NCI-H146 treated with DMSO at 0.1 percent for 48 hours (cell line): ENCODE data around the gene MCRIP2.

Source experiments
- DNase-seq: peaks from one replicate; lab custom pipeline; 2025; ENCODE audit not compliant: unreplicated experiment; lab: John Stamatoyannopoulos, UW

Gene MCRIP2

DNA sequence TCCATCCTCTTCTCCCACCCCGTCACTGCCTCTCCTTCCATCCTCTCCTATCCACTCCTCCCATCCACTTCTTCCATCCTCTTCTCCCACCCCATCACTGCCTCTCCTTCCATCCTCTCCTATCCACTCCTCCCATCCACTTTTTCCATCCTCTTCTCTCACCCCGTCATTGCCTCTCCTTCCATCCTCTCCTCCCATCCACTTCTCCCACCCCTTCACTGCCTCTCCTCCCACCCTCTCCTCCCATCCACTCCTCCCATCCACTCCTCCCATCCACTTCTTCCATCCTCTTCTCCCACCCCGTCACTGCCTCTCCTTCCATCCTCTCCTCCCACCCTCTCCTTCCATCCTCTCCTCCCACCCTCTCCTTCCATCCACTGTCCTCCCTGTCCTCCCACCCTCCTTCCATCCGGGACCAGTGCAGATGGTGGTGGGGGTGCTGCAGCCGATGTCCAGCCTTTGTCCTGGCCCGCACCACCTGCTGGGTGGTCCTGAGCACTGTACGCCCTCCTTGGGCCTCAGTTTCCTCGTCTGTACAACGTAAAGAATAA lies 9.7 kb upstream of the MCRIP2 start:
- DNase-seq, result no peak

DNA sequence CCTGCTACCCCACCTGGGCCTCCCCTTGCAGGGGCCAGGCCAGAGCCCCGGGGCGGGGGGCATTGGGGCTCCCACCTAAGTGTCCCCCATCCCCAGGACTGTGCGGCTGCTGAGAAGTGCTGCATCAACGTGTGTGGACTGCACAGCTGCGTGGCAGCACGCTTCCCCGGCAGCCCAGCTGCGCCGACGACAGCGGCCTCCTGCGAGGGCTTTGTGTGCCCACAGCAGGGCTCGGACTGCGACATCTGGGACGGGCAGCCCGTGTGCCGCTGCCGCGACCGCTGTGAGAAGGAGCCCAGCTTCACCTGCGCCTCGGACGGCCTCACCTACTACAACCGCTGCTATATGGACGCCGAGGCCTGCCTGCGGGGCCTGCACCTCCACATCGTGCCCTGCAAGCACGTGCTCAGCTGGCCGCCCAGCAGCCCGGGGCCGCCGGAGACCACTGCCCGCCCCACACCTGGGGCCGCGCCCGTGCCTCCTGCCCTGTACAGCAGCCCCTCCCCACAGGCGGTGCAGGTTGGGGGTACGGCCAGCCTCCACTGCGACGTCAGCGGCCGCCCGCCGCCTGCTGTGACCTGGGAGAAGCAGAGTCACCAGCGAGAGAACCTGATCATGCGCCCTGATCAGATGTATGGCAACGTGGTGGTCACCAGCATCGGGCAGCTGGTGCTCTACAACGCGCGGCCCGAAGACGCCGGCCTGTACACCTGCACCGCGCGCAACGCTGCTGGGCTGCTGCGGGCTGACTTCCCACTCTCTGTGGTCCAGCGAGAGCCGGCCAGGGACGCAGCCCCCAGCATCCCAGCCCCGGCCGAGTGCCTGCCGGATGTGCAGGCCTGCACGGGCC lies 8.9 kb upstream of the MCRIP2 start:
- no peak for DNase-seq

DNA sequence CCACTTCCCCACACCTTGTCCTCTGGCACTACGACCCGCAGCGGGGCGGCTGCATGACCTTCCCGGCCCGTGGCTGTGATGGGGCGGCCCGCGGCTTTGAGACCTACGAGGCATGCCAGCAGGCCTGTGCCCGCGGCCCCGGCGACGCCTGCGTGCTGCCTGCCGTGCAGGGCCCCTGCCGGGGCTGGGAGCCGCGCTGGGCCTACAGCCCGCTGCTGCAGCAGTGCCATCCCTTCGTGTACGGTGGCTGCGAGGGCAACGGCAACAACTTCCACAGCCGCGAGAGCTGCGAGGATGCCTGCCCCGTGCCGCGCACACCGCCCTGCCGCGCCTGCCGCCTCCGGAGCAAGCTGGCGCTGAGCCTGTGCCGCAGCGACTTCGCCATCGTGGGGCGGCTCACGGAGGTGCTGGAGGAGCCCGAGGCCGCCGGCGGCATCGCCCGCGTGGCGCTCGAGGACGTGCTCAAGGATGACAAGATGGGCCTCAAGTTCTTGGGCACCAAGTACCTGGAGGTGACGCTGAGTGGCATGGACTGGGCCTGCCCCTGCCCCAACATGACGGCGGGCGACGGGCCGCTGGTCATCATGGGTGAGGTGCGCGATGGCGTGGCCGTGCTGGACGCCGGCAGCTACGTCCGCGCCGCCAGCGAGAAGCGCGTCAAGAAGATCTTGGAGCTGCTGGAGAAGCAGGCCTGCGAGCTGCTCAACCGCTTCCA lies 8.1 kb upstream of the MCRIP2 start:
- no peak for DNase-seq

DNA sequence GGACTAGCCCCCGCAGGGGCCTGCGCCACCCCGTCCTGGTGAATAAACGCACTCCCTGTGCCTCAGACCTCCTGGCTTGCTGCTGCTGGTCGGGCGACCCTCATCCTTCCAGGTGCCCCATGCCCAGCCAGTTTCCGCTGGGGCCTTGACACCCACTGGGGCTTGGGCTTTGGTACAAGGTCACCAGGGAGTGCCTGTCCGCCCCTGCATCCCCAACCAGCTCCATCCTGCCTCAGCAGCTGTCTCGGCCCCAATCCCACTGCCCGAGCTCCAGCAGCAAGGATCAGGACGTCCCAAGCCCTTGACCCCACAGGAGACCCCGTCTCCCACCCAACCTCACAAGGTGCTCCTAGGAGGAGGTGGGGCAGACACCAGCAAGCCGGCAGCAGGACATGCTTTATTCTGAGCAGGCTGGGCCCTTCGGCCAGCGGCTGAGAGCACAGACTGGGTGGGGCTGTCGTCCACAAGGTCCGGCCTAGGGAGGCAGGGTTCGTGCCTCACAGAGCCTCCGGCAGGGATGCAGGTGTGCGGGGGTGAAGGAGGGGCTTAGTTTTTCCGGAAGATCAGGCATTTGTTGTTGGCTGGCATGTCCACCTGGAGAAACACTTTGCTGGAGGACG lies 7.5 kb upstream of the MCRIP2 start:
- no peak for DNase-seq

DNA sequence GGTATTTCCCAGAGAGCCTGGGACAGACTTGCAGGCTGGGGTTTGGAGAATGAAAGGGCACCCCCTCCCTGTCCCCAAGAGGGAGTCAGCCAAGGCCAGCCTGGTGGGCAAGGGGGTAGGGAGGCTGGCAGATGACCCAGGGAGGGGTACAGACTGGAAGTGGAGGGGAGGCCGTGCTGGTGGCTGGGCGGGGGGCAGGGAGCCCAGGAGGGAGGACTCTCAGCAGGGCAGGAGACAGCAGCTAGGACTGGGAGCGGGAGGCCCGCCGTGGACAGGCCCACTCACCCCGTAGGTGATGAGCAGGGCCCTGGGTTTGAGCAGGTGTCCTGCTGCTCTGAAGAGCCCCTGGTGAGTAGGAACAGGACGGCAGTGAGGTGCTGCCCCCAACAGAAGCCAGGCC lies 6.6 kb upstream of the MCRIP2 start:
- DNase-seq, result no peak

DNA sequence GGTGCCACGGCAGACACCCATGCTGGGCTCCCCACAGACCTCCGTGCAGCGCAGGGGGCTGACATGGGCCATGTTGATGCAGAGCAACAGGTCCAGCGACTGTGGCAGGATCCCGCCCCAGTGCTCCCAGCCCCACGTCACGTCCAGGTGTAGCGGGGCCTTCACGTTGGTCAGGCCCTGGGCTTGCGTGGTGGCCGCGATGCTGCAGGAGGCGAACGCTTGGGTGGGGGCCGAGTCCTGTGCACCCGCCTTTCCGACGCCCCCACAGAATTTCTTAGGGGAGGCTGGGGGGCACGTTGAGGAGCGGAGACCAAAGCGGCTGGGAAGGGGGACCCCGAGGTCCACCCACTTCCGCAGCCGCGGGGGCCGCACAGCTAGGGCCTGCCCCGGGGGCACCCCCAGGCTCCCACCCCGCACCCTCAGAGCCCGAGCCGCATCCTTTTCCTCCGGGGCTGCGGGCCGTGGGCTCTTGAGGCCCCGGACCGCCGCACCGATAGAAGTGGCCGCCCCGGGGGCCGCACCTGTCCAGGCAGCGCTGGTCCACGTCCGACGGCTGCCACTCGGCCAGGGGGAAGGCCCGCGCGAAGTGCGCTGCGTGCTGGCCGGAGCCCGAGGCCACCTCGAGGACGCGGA lies 5.9 kb upstream of the MCRIP2 start:
- DNase-seq, result no peak

- peak; percentile 93 for DNase-seq
These were observed 5.2 kb upstream of the MCRIP2 start, which contains the start of gene METTL26 for GRCh38 chr16:636206-637080. Gene METTL26 (minus strand): TSS chr16:636305. CDS start chr16:636290, 15 bp downstream.

DNA sequence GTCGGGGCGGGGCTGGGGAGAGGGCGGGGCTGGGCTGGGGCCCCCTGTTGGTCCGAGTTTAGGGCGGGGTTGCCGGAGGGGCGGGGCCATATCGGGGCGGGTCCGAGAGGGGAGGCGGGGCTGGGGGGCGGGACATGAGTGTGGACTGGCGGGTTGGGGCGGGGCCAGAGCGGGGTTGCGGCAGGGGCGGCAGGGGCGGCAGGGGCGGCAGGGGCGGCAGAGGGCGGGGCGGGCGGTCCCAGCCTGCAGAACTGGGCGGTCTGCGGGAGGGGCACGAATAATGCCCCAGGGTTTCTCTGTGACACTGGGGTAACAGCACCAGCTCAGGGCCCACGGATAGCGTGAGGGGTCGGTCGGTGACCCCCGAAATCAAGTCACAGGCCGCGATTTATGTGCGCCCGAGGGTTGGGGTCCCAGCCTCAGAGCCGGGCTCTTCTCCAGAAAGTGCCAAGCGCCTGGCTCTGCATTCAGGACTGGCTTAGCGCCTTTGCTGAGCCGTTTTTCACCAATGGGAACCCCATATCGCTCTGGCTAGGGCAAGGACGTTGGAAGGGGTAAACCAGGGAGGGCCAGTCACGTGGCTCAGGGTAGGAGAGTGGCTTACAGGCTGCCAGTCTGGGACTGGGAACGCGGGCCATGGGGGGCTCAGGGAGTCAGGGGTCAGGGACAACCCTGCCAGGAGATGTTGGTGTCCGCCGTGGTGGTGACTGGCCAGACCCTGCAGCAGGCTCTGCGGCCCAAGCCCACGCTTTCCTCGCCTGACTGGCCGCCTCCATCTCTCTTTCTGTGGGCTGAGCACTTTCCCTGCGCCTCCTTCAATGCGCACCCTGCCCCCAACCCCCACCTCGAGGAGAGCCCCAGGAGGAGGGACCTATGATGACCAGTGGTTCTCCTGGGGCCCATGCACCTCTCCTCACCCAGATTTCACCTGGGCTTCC lies 4.3 kb upstream of the MCRIP2 start:
- DNase-seq, result peak; percentile 82

DNA sequence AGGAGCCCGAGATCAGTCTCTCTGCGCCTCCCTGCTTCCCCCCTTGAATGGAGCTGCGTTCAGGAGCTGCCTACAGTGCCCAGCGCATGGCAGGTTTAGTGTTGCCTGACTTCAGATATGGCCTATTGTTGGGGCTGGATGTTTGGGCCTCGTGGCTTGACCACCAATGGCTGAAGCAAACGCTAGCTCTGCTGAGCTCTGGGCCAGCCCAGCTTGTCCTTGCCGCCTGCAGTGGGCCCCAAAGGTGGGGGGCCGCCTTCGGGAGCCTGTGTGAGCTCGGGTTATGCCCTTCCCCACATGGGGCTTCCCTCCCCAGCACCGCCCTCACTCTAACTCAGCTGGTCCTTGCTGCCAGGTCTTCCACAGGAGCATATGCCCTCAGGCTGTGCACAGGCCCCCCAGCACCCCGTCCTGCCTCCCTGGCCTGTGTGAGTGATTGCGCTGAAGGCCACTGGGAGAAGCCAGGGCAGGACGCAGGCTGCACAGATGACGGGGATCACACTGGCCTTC lies 3.5 kb upstream of the MCRIP2 start:
- DNase-seq, result no peak

DNA sequence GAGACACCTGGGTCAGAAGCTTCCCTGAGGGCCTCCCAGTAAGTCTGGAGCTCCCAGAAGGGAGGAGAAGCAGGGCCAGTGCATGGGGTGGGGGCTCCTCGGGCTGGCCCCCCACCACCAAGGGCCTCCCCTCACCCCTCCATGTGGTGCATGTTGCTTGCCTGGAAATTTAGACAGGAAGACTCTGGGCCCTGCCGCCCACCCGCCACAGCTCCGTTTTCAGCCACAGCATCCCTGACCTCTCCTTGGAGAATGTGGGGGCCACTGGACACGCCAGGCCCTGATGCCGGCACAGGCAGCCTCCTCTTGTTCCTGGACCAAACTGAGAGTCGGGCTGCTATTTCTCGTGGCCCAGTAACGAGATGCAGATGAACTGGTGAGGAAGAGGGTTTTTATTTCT lies 2.8 kb upstream of the MCRIP2 start:
- DNase-seq, result no peak

DNA sequence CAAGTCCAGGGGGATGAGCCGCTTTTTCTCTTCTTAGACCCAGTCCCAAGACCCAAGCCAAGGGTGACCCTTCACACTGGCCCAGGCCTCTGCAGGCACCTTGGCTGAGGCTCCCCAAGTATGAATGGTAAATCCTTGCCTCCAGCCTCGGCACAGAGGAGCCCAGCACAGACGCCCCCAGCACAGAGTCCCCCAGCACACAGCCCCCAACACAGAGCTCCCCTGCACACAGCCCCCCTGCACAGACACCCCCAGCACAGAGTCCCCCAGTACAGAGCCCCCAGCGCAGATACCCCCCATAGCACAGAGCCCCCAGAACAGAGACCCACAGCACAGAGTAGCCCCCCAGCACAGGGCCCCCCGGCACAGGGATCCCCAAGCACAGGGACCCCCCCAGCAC lies 1.0 kb upstream of the MCRIP2 start:
- DNase-seq, result no peak

- DNase-seq, result peak; percentile 14
These were observed 791 bp downstream of the MCRIP2 start for GRCh38 chr16:642189-643049.

- no peak for DNase-seq
These were observed 1.4 kb downstream of the MCRIP2 start for GRCh38 chr16:643050-643368.

GRCh38 chr16:644556-644955 lies 2.9 kb downstream of the MCRIP2 start:
- DNase-seq, result no peak

- no peak for DNase-seq
These were observed 4.4 kb downstream of the MCRIP2 start for GRCh38 chr16:645852-646678.

GRCh38 chr16:646679-647172 lies 5.1 kb downstream of the MCRIP2 start:
- DNase-seq, result no peak
